ENCODE measurements around the gene ST7. TPM values are rescaled to one million over a fixed set of nuclear protein-coding genes. Genes with fewer than 3 reads are reported as not detected.

ST7 gene
- total RNA-seq, 1 experiment from 2014 or later = 38.2 TPM

- BruUV-seq (replicated peaks) = no TSS peak
- Histone ChIP-seq H3K36me3 (ENCODE audit: control insufficient read depth, insufficient read depth, low read length) (no peaks in the 10 kb centered on the region), H3K27me3 (replicated peaks; ENCODE audit: control insufficient read depth, insufficient read depth, low read length) (no peaks in the 10 kb centered on the region), H3K4me1 (no peaks in the 10 kb centered on the region), H3K4me3 (ENCODE audit: low read depth, low read length) (no peak overlapping the region), H3K9me3 (no peaks in the 10 kb centered on the region)
- no peak for DNase-seq
- intact Hi-C loops (cut with micrococcal nuclease; ENCODE audit: unreplicated experiment) = no loop called here
- CTCF ChIA-PET = no interaction called here
- Mint-ChIP-seq H3K4me1 (ENCODE audit: low read depth, unreplicated experiment) (no peaks in the 10 kb centered on the region), H3K36me3 (ENCODE audit: insufficient read depth, unreplicated experiment) (peaks cover 5% of the 10 kb centered on the region), H3K27ac (ENCODE audit: unreplicated experiment) (no peak overlapping the region), H3K27me3 (ENCODE audit: insufficient read depth, unreplicated experiment) (no peaks in the 10 kb centered on the region), H3K9me3 (ENCODE audit: unreplicated experiment) (no peaks in the 10 kb centered on the region), H3K4me3 (ENCODE audit: unreplicated experiment) (no peak overlapping the region)
- POLR2A ChIA-PET = no interaction called here
- TF ChIP-seq, protein P1, sequence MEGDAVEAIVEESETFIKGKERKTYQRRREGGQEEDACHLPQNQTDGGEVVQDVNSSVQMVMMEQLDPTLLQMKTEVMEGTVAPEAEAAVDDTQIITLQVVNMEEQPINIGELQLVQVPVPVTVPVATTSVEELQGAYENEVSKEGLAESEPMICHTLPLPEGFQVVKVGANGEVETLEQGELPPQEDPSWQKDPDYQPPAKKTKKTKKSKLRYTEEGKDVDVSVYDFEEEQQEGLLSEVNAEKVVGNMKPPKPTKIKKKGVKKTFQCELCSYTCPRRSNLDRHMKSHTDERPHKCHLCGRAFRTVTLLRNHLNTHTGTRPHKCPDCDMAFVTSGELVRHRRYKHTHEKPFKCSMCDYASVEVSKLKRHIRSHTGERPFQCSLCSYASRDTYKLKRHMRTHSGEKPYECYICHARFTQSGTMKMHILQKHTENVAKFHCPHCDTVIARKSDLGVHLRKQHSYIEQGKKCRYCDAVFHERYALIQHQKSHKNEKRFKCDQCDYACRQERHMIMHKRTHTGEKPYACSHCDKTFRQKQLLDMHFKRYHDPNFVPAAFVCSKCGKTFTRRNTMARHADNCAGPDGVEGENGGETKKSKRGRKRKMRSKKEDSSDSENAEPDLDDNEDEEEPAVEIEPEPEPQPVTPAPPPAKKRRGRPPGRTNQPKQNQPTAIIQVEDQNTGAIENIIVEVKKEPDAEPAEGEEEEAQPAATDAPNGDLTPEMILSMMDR (IDR thresholded peaks at IDR 0.05; ENCODE audit: insufficient read depth in 1 of 2, low read depth in 1 of 2, low read length in 1 of 2, severe bottlenecking in 1 of 2, unreplicated experiment in 1 of 2) = no peak
Observed at GRCh38 chr7:117075934-117076333, 122.6 kb downstream of the ST7 start.

DNA sequence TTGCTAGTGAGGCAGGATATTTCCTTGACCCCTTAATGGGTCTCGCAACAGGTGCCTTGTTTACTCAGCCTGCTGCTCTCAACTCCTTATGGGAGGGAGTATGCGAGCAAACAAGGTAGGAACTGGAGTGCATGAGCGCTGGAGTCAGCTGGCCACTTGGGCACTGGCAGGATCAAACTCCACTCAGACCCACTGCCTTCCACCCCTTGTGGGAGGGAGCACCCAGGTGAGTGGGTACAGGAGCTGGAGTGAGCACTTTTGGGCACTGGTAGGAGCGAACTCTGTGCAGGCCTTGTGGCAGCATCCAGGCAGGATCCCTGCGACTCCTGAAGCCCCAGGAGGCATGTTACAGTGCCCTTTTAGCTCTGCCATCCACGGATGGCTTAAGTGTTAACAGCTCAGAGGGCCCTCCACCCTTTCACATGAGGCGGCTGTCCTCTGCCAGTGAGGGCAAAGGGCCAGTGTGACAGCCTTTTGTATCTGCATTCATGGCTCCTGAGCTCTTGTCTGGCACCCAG lies 123.2 kb downstream of the ST7 start:
- no peaks in the 10 kb centered on the region for H3K9me3 ChIP-seq
- CTCF ChIA-PET = no interaction called here
- Mint-ChIP-seq H3K27ac (ENCODE audit: unreplicated experiment) (no peak overlapping the region), H3K9me3 (ENCODE audit: unreplicated experiment) (no peaks in the 10 kb centered on the region), H3K27me3 (ENCODE audit: insufficient read depth, unreplicated experiment) (no peaks in the 10 kb centered on the region), H3K36me3 (ENCODE audit: insufficient read depth, unreplicated experiment) (peaks cover 5% of the 10 kb centered on the region), H3K4me3 (ENCODE audit: unreplicated experiment) (no peak overlapping the region), H3K4me1 (ENCODE audit: low read depth, unreplicated experiment) (no peaks in the 10 kb centered on the region)
- POLR2A ChIA-PET = no interaction called here
- no peak overlapping the region for H3K4me3 ChIP-seq (ENCODE audit: low read depth, low read length)
- intact Hi-C loops (cut with micrococcal nuclease; ENCODE audit: unreplicated experiment) = no loop called here
- BruUV-seq (replicated peaks) = no TSS peak
- no peaks in the 10 kb centered on the region for H3K27me3 ChIP-seq (replicated peaks; ENCODE audit: control insufficient read depth, insufficient read depth, low read length)
- DNase-seq = no peak
- TF ChIP-seq, protein P1 (IDR thresholded peaks at IDR 0.05; ENCODE audit: insufficient read depth in 1 of 2, low read depth in 1 of 2, low read length in 1 of 2, severe bottlenecking in 1 of 2, unreplicated experiment in 1 of 2) = no peak
- no peaks in the 10 kb centered on the region for H3K4me1 ChIP-seq
- no peaks in the 10 kb centered on the region for H3K36me3 ChIP-seq (ENCODE audit: control insufficient read depth, insufficient read depth, low read length)

GRCh38 chr7:117077658-117078057 lies 124.4 kb downstream of the ST7 start:
- no peak overlapping the region for H3K27ac Mint-ChIP-seq (ENCODE audit: unreplicated experiment)
- H3K9me3 ChIP-seq = no peaks in the 10 kb centered on the region
- H3K9me3 Mint-ChIP-seq (ENCODE audit: unreplicated experiment) = no peaks in the 10 kb centered on the region
- peaks cover 5% of the 10 kb centered on the region for H3K36me3 Mint-ChIP-seq (ENCODE audit: insufficient read depth, unreplicated experiment)
- intact Hi-C loops (cut with micrococcal nuclease; ENCODE audit: unreplicated experiment) = no loop called here
- no TSS peak for BruUV-seq (replicated peaks)
- TF ChIP-seq, protein P1 (IDR thresholded peaks at IDR 0.05; ENCODE audit: insufficient read depth in 1 of 2, low read depth in 1 of 2, low read length in 1 of 2, severe bottlenecking in 1 of 2, unreplicated experiment in 1 of 2) = no peak
- H3K27me3 Mint-ChIP-seq (ENCODE audit: insufficient read depth, unreplicated experiment) = no peaks in the 10 kb centered on the region
- DNase-seq = no peak
- H3K4me1 Mint-ChIP-seq (ENCODE audit: low read depth, unreplicated experiment) = no peaks in the 10 kb centered on the region
- no peaks in the 10 kb centered on the region for H3K36me3 ChIP-seq (ENCODE audit: control insufficient read depth, insufficient read depth, low read length)
- H3K4me1 ChIP-seq = no peaks in the 10 kb centered on the region
- H3K4me3 ChIP-seq (ENCODE audit: low read depth, low read length) = no peak overlapping the region
- no peak overlapping the region for H3K4me3 Mint-ChIP-seq (ENCODE audit: unreplicated experiment)
- ChIA-PET POLR2A (no interaction called here), CTCF (no interaction called here)
- H3K27me3 ChIP-seq (replicated peaks; ENCODE audit: control insufficient read depth, insufficient read depth, low read length) = no peaks in the 10 kb centered on the region
